ENCODE results near the gene RITA1.

RITA1 gene

GRCh38 chr12:113162102-113163029, 23.2 kb upstream of the RITA1 start:
- peaks cover 98% of the 10 kb centered on the region for H3K36me3 Mint-ChIP-seq (ENCODE audit: low read depth)
- no peaks in the 10 kb centered on the region for H3K9me3 Mint-ChIP-seq
- H3K4me3 Mint-ChIP-seq, result no peak overlapping the region
- H3K27me3 Mint-ChIP-seq, result no peaks in the 10 kb centered on the region
- peaks cover 5% of the 10 kb centered on the region for H3K4me1 Mint-ChIP-seq (ENCODE audit: low read depth)
- no peak for DNase-seq
- H3K27ac Mint-ChIP-seq, result no peak overlapping the region

DNA sequence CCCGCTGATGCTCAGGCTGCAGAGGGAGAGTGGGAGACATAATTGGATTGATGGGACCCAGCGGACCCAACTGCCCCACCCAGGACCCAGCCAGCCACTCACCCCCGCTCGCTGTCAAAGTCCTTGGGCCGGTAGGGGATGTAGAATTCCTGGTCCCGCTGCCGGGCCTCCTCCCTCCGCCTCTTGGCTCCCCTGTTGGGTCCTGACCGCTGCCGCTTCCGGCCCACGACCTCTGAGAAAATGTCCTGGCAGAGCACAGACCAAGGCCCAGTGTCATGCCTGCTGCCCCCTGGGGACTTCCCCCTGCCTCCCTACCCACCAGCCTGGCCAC, 22.5 kb upstream of the RITA1 start:
- H3K27ac Mint-ChIP-seq, result no peak overlapping the region
- no peak for DNase-seq
- no peaks in the 10 kb centered on the region for H3K4me1 Mint-ChIP-seq (ENCODE audit: low read depth)
- H3K27me3 Mint-ChIP-seq, result no peaks in the 10 kb centered on the region
- no peak overlapping the region for H3K4me3 Mint-ChIP-seq
- H3K36me3 Mint-ChIP-seq (ENCODE audit: low read depth), result peaks cover 98% of the 10 kb centered on the region
- H3K9me3 Mint-ChIP-seq, result no peaks in the 10 kb centered on the region

DNA sequence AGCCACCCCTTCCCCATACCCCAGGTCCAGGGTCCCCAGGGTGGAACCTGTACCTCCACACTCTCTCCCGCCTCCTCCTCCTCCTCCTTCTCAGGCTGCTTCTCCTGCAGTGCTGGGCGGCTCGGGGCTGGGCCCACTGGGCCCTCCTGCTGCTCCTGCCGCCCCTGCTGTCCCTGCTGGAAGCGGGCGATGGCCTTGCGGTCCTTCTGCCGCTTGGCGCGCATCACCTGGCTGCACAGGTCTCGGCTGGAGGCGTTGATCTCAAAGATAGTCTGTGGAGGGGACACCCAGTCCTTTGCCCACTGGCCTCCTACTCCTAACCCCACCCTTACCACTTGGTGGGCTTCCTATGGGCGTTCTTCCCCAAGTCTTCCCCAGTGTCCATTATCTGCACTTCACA, 21.5 kb upstream of the RITA1 start:
- Mint-ChIP-seq H3K9me3 (no peaks in the 10 kb centered on the region), H3K27ac (no peak overlapping the region), H3K4me1 (ENCODE audit: low read depth) (no peaks in the 10 kb centered on the region), H3K27me3 (no peaks in the 10 kb centered on the region), H3K4me3 (no peak overlapping the region), H3K36me3 (ENCODE audit: low read depth) (peaks cover 98% of the 10 kb centered on the region)
- no peak for DNase-seq

GRCh38 chr12:113165521-113166450, 19.7 kb upstream of the RITA1 start:
- no peaks in the 10 kb centered on the region for H3K9me3 Mint-ChIP-seq
- DNase-seq, result no peak
- H3K27ac Mint-ChIP-seq, result no peak overlapping the region
- no peak overlapping the region for H3K4me3 Mint-ChIP-seq
- peaks cover 97% of the 10 kb centered on the region for H3K36me3 Mint-ChIP-seq (ENCODE audit: low read depth)
- no peaks in the 10 kb centered on the region for H3K4me1 Mint-ChIP-seq (ENCODE audit: low read depth)
- no peaks in the 10 kb centered on the region for H3K27me3 Mint-ChIP-seq

- DNase-seq, result no peak
- no peaks in the 10 kb centered on the region for H3K9me3 Mint-ChIP-seq
- no peak overlapping the region for H3K27ac Mint-ChIP-seq
- no peak overlapping the region for H3K4me3 Mint-ChIP-seq
- H3K27me3 Mint-ChIP-seq, result no peaks in the 10 kb centered on the region
- peaks cover 1% of the 10 kb centered on the region for H3K4me1 Mint-ChIP-seq (ENCODE audit: low read depth)
- H3K36me3 Mint-ChIP-seq (ENCODE audit: low read depth), result peaks cover 99% of the 10 kb centered on the region
Observed at GRCh38 chr12:113167868-113168267, 17.7 kb upstream of the RITA1 start.

- Mint-ChIP-seq H3K4me3 (no peak overlapping the region), H3K4me1 (ENCODE audit: low read depth) (peaks cover 3% of the 10 kb centered on the region), H3K27ac (peak overlapping the region; percentile 33), H3K36me3 (ENCODE audit: low read depth) (peaks cover 99% of the 10 kb centered on the region), H3K27me3 (no peaks in the 10 kb centered on the region), H3K9me3 (no peaks in the 10 kb centered on the region)
- no peak for DNase-seq
Observed at GRCh38 chr12:113169697-113170096, 15.8 kb upstream of the RITA1 start.

- H3K27me3 Mint-ChIP-seq, result no peaks in the 10 kb centered on the region
- peaks cover 97% of the 10 kb centered on the region for H3K36me3 Mint-ChIP-seq (ENCODE audit: low read depth)
- no peaks in the 10 kb centered on the region for H3K9me3 Mint-ChIP-seq
- no peak for DNase-seq
- H3K4me1 Mint-ChIP-seq (ENCODE audit: low read depth), result peaks cover 3% of the 10 kb centered on the region
- H3K27ac Mint-ChIP-seq, result peak overlapping the region; percentile 33
- no peak overlapping the region for H3K4me3 Mint-ChIP-seq
Observed at GRCh38 chr12:113170457-113170856, 15.1 kb upstream of the RITA1 start.

- DNase-seq, result no peak
- no peaks in the 10 kb centered on the region for H3K27me3 Mint-ChIP-seq
- no peak overlapping the region for H3K27ac Mint-ChIP-seq
- H3K9me3 Mint-ChIP-seq, result no peaks in the 10 kb centered on the region
- H3K4me1 Mint-ChIP-seq (ENCODE audit: low read depth), result peaks cover 3% of the 10 kb centered on the region
- peaks cover 97% of the 10 kb centered on the region for H3K36me3 Mint-ChIP-seq (ENCODE audit: low read depth)
- no peak overlapping the region for H3K4me3 Mint-ChIP-seq
Observed at GRCh38 chr12:113170926-113171325, 14.6 kb upstream of the RITA1 start.

DNA sequence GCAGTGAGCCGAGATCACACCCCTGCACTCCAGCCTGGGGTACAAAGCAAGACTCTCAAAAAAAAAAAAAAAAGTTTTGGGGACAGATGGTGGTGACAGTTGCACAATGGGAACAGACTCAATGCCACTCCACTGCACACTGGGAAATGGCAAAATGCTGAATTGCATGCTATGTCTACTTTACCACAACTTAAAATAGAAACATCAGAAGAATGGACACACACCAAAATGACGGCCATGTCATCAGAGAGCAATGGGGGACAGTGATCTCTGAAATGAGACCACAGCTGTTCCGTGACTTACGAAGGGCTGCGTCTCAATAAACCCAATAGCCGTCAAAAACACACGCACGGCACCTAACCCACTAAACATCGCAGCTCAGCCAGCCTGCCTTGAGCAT, 14.0 kb upstream of the RITA1 start:
- no peak for DNase-seq
- H3K36me3 Mint-ChIP-seq (ENCODE audit: low read depth), result peaks cover 97% of the 10 kb centered on the region
- no peaks in the 10 kb centered on the region for H3K9me3 Mint-ChIP-seq
- H3K4me1 Mint-ChIP-seq (ENCODE audit: low read depth), result peaks cover 3% of the 10 kb centered on the region
- H3K4me3 Mint-ChIP-seq, result no peak overlapping the region
- no peak overlapping the region for H3K27ac Mint-ChIP-seq
- no peaks in the 10 kb centered on the region for H3K27me3 Mint-ChIP-seq

DNA sequence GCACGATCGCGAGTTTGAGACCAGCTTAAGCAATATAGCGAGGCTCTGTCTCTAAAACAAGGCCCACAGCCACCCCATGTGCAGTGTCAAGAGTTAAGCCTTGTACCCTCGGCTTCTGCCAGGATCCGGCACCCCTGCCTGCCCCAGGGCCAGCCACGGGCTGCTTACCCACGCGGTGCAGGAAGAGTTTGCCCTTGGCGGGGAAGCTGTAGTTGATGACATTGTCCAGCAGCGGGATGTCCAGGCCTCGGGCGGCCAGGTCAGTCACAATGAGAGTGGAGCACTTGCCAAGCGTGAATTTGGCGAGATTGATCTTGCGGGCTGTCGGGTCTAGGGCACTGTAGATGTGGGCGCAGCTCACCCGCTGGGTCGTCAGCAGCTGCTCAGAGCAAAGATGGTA, 13.3 kb upstream of the RITA1 start:
- Mint-ChIP-seq H3K27me3 (no peaks in the 10 kb centered on the region), H3K4me3 (no peak overlapping the region), H3K9me3 (no peaks in the 10 kb centered on the region), H3K4me1 (ENCODE audit: low read depth) (peaks cover 3% of the 10 kb centered on the region), H3K27ac (peak overlapping the region; percentile 63), H3K36me3 (ENCODE audit: low read depth) (peaks cover 97% of the 10 kb centered on the region)
- no peak for DNase-seq

GRCh38 chr12:113173081-113173698, 12.3 kb upstream of the RITA1 start:
- no peaks in the 10 kb centered on the region for H3K9me3 Mint-ChIP-seq
- no peak for DNase-seq
- H3K4me1 Mint-ChIP-seq (ENCODE audit: low read depth), result peaks cover 3% of the 10 kb centered on the region
- no peak overlapping the region for H3K4me3 Mint-ChIP-seq
- peaks cover 97% of the 10 kb centered on the region for H3K36me3 Mint-ChIP-seq (ENCODE audit: low read depth)
- H3K27ac Mint-ChIP-seq, result no peak overlapping the region
- no peaks in the 10 kb centered on the region for H3K27me3 Mint-ChIP-seq

DNA sequence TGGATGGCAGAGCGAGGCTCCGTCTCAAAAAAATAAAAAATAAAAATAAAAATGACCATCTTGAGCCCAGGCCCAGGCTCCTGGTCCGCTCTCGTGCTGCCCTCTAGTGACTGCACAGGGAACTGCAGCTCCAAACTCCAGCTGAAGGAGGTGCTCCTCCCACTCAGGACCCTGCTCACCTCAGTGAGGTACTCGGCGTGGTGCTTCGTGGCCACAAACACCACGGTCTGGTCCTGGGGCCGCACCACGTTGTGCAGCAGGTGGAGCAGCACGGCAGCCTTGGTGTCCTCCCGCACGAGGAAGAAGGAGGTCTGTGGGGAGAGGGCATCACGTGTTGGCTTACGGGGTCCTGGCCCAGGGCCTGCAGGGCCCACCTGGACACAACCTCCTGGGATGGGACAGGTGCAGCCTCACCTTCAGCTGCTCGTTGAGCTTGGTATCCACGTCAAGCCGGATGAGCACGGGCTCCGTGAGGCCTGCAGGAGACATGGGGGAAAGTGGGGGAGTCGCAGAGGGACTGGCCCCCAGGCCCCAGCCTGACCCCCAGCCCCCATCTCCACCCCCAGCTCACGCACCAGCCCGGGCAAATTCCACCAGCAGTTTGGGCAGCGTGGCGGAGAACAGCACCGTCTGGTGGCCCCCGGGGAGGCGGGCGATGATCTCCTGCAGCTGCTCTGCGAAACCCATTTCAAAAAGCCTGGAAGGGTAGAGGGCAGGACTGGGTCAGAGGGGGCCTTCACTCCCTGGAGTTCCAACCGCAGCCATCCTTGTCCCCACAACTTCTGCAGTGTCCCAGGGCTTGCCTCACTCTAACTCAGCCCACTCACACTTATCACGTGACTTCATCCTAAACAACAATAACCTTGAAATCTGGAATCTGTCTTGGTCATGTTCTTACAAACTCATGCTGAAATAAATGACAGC, 10.8 kb upstream of the RITA1 start:
- Mint-ChIP-seq H3K27ac (peak overlapping the region; percentile 84), H3K9me3 (no peaks in the 10 kb centered on the region), H3K36me3 (ENCODE audit: low read depth) (peaks cover 98% of the 10 kb centered on the region), H3K4me1 (ENCODE audit: low read depth) (peaks cover 3% of the 10 kb centered on the region), H3K4me3 (no peak overlapping the region), H3K27me3 (no peaks in the 10 kb centered on the region)
- DNase-seq, result peak; percentile 86

GRCh38 chr12:113179023-113179422, 6.5 kb upstream of the RITA1 start:
- H3K9me3 Mint-ChIP-seq, result no peaks in the 10 kb centered on the region
- H3K27me3 Mint-ChIP-seq, result no peaks in the 10 kb centered on the region
- no peak for DNase-seq
- H3K27ac Mint-ChIP-seq, result no peak overlapping the region
- peaks cover 28% of the 10 kb centered on the region for H3K4me1 Mint-ChIP-seq (ENCODE audit: low read depth)
- peaks cover 95% of the 10 kb centered on the region for H3K36me3 Mint-ChIP-seq (ENCODE audit: low read depth)
- H3K4me3 Mint-ChIP-seq, result no peak overlapping the region

DNA sequence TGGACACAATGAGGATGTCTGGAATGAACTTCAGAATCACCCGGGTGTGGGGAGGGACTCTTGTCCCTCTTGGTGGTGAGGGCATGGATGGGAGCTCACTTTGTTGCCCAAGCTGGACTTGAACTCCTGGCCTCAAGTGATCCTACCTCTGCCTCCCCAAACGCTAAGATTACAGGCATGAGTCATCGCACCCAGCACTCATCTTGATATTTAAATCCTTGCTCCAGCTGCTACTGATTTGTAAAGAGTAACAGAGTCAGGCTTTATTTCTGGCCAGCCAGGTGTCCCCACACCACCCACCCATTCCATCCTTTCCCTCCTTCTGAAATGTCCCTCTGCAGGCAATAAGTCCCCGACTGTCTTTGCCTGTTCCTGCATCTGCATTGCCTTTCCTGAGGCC, 5.2 kb upstream of the RITA1 start:
- no peak overlapping the region for H3K4me3 Mint-ChIP-seq
- no peak for DNase-seq
- H3K4me1 Mint-ChIP-seq (ENCODE audit: low read depth), result peaks cover 26% of the 10 kb centered on the region
- peaks cover 90% of the 10 kb centered on the region for H3K36me3 Mint-ChIP-seq (ENCODE audit: low read depth)
- H3K9me3 Mint-ChIP-seq, result no peaks in the 10 kb centered on the region
- H3K27me3 Mint-ChIP-seq, result no peaks in the 10 kb centered on the region
- H3K27ac Mint-ChIP-seq, result peak overlapping the region; percentile 64
